ENCODE results near the gene MYL3.

DNA sequence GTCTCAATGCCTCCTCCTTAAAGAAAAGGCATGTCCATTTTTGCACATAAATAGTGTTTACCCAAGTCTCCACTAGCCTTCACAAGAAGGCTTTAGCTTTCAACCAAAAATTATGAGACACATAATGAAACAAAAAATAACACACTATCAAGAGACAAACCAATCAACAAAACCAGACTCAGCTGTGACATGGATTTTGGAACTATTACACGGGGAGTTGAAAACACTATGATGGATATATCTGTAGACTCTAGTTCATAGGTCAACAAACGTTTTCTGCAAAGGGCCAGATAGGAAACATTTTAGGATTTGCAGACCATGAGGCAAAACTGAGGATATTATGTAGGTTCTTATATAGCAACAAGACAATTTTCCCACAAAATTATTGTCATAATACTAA is 24.9 kb downstream of the MYL3 start:
- no peak for TF ChIP-seq POLR2A (IDR thresholded peaks at IDR 0.05)
- TF ChIP-seq, protein P1, sequence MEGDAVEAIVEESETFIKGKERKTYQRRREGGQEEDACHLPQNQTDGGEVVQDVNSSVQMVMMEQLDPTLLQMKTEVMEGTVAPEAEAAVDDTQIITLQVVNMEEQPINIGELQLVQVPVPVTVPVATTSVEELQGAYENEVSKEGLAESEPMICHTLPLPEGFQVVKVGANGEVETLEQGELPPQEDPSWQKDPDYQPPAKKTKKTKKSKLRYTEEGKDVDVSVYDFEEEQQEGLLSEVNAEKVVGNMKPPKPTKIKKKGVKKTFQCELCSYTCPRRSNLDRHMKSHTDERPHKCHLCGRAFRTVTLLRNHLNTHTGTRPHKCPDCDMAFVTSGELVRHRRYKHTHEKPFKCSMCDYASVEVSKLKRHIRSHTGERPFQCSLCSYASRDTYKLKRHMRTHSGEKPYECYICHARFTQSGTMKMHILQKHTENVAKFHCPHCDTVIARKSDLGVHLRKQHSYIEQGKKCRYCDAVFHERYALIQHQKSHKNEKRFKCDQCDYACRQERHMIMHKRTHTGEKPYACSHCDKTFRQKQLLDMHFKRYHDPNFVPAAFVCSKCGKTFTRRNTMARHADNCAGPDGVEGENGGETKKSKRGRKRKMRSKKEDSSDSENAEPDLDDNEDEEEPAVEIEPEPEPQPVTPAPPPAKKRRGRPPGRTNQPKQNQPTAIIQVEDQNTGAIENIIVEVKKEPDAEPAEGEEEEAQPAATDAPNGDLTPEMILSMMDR (IDR thresholded peaks at IDR 0.05) = no peak
- TF ChIP-seq POLR2AphosphoS5 (IDR thresholded peaks at IDR 0.05) = no peak

Data from breast epithelium (tissue), 3 donors.